Mesenchymal stem cell (in vitro differentiated cells and primary cell): ENCODE measurements around the gene MYOM1.

Source experiments
- DNase-seq: peaks from one replicate; pipeline ENCODE4 v3.0.0-alpha.2; 2013
- H2AFZ ChIP-seq: one replicate; pipeline ENCODE4 v1.6.1; 2013; ENCODE audit warnings: low read depth, mild to moderate bottlenecking, control low read depth, inconsistent platforms, low read length, moderate library complexity
- H2AK5ac ChIP-seq: 2 replicates; pipeline ENCODE4 v1.6.1; 2013; ENCODE audit warnings: low read length, moderate library complexity, mild to moderate bottlenecking, inconsistent platforms; ENCODE audit not compliant: severe bottlenecking
- H2BK120ac ChIP-seq: one replicate; pipeline ENCODE4 v1.6.1; 2013; ENCODE audit warnings: low read depth, mild to moderate bottlenecking, inconsistent platforms, low read length, moderate library complexity
- H2BK12ac ChIP-seq, 2 experiments: one replicate each; pipeline ENCODE4 v1.6.1; 2013; ENCODE audit warnings: inconsistent platforms in 2 of 2, low read length in 2 of 2, mild to moderate bottlenecking in 2 of 2, moderate library complexity in 2 of 2, control low read depth in 1 of 2
- H2BK15ac ChIP-seq: one replicate; pipeline ENCODE4 v1.6.1; 2013; ENCODE audit warnings: mild to moderate bottlenecking, low read depth, inconsistent platforms; ENCODE audit not compliant: poor library complexity, severe bottlenecking
- H2BK5ac ChIP-seq: 2 replicates; pipeline ENCODE4 v1.6.1; 2013; ENCODE audit warnings: low read depth, mild to moderate bottlenecking, low read length, control low read depth, inconsistent platforms; ENCODE audit not compliant: poor library complexity, severe bottlenecking
- H3K14ac ChIP-seq, 2 experiments: one replicate each; pipeline ENCODE4 v1.6.1; 2013; ENCODE audit warnings: inconsistent platforms in 2 of 2, low read length in 2 of 2, control low read depth in 1 of 2, mild to moderate bottlenecking in 1 of 2, moderate library complexity in 1 of 2
- H3K18ac ChIP-seq, 2 experiments: one replicate each; pipeline ENCODE4 v1.6.1; 2013; ENCODE audit warnings: inconsistent platforms in 2 of 2, low read length in 2 of 2, control low read depth in 1 of 2, low read depth in 1 of 2, mild to moderate bottlenecking in 1 of 2
- H3K23ac ChIP-seq, 2 experiments: one replicate each; pipeline ENCODE4 v1.6.1; 2013; ENCODE audit warnings: inconsistent platforms in 2 of 2, low read length in 2 of 2, mild to moderate bottlenecking in 2 of 2, moderate library complexity in 2 of 2, control low read depth in 1 of 2
- H3K27ac ChIP-seq: 2 replicates; pipeline ENCODE4 v1.5.1; 2013; ENCODE audit warnings: mild to moderate bottlenecking, moderate library complexity, low read length, control low read depth, inconsistent platforms; ENCODE audit not compliant: poor library complexity, severe bottlenecking
- H3K27me3 ChIP-seq, 2 experiments: 2 replicates each; pipeline versions ENCODE4 v1.6.1 to v1.7.0; 2013; ENCODE audit warnings: low read length in 2 of 2, mild to moderate bottlenecking in 2 of 2, moderate library complexity in 2 of 2, control low read depth in 1 of 2, inconsistent platforms in 1 of 2; ENCODE audit not compliant: control insufficient read depth in 1 of 2, insufficient read depth in 1 of 2
- H3K36me3 ChIP-seq, 2 experiments: 2 replicates each; pipeline versions ENCODE4 v1.6.1 to v1.7.0; 2013; ENCODE audit warnings: low read length in 2 of 2, control low read depth in 1 of 2, inconsistent platforms in 1 of 2, low read depth in 1 of 2, mild to moderate bottlenecking in 1 of 2; ENCODE audit not compliant: insufficient read depth in 2 of 2, control insufficient read depth in 1 of 2
- H3K4ac ChIP-seq, 2 experiments: one replicate each; pipeline ENCODE4 v1.6.1; 2013; ENCODE audit warnings: inconsistent platforms in 2 of 2, low read length in 2 of 2, mild to moderate bottlenecking in 2 of 2, moderate library complexity in 2 of 2, control low read depth in 1 of 2, low read depth in 1 of 2
- H3K4me1 ChIP-seq: 2 replicates; pipeline ENCODE4 v1.6.1; 2013; ENCODE audit warnings: low read depth, low read length, control low read depth; ENCODE audit not compliant: control insufficient read depth, insufficient read depth
- H3K4me2 ChIP-seq: 2 replicates; pipeline ENCODE4 v1.6.1; 2013; ENCODE audit warnings: low read length, mild to moderate bottlenecking, inconsistent platforms; ENCODE audit not compliant: poor library complexity, severe bottlenecking
- H3K4me3 ChIP-seq, 2 experiments: 2 replicates each; pipeline versions ENCODE4 v1.5.1 to v1.7.0; 2013; ENCODE audit warnings: low read length in 2 of 2, mild to moderate bottlenecking in 2 of 2, control low read depth in 1 of 2, low read depth in 1 of 2; ENCODE audit not compliant: insufficient read depth in 1 of 2
- H3K79me1 ChIP-seq: replicated peaks from 2 replicates; pipeline ENCODE4 v1.6.1; 2013; ENCODE audit warnings: mild to moderate bottlenecking, control low read depth, low read length, inconsistent platforms; ENCODE audit not compliant: poor library complexity, severe bottlenecking
- H3K9ac ChIP-seq: 2 replicates; pipeline ENCODE4 v1.7.0; 2013; ENCODE audit warnings: mild to moderate bottlenecking, low read length, moderate library complexity
- H3K9me3 ChIP-seq: 2 replicates; pipeline ENCODE4 v1.7.0; 2013; ENCODE audit warnings: mild to moderate bottlenecking, low read length; ENCODE audit not compliant: control insufficient read depth
- H4K8ac ChIP-seq: one replicate; pipeline ENCODE4 v1.6.1; 2013; ENCODE audit warnings: inconsistent platforms, mild to moderate bottlenecking, low read length, moderate library complexity
- H4K91ac ChIP-seq: one replicate; pipeline ENCODE4 v1.6.1; 2013; ENCODE audit warnings: mild to moderate bottlenecking, low read length, inconsistent platforms
- WGBS: methylation state at CpG from one replicate; pipeline ENCODE4 v1.1.7; 2013; ENCODE audit warnings: mixed read lengths; 5-methylcytosine and 5-hydroxymethylcytosine counted together

Gene MYOM1

DNA sequence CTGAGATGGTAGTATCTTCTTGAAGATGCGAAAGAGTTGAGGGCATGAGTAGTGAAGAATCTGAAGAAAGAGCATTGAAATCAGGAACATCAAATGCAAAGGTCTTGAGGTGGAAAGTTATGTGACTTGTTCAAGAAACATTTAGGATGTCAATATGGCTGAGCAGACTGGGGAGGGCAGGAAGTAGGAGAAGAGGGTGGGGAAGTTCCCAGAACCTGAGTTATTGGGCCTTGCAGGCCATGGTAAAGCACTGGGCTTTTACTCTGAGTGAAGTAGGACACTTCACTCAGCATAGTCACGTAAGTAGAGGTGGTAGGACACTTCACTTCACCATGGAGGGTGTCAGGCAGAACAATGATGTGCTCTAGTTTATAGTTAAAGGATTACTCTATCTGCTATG is 16.1 kb upstream of the MYOM1 start:
- WGBS: 84% methylated on average over 2 of the region's 2 CpGs
- Histone ChIP-seq H3K27me3 (no peaks in the 10 kb centered on the region), H3K36me3 (no peaks in the 10 kb centered on the region), H2BK12ac (no peak overlapping the region), H3K4me1 (no peaks in the 10 kb centered on the region), H3K18ac (no peak overlapping the region), H3K4ac (no peak overlapping the region), H3K4me2 (no peak overlapping the region), H3K9ac (no peak overlapping the region), H3K79me1 (no peaks in the 10 kb centered on the region), H2BK5ac (no peak overlapping the region), H3K14ac (no peak overlapping the region), H3K23ac (no peak overlapping the region), H3K9me3 (no peaks in the 10 kb centered on the region), H4K91ac (no peak overlapping the region), H2AK5ac (no peak overlapping the region), H2BK120ac (no peak overlapping the region), H3K4me3 (no peak overlapping the region), H3K27ac (no peak overlapping the region), H2BK15ac (no peak overlapping the region), H4K8ac (no peak overlapping the region), H2AFZ (no peak overlapping the region)
- no peak for DNase-seq

- H4K91ac ChIP-seq: no peak overlapping the region
- H3K79me1 ChIP-seq: no peaks in the 10 kb centered on the region
- no peaks in the 10 kb centered on the region for H3K36me3 ChIP-seq
- no peak overlapping the region for H2BK12ac ChIP-seq
- H3K27ac ChIP-seq: no peak overlapping the region
- 77% methylated on average over 5 of the region's 5 CpGs for WGBS
- no peak overlapping the region for H2BK5ac ChIP-seq
- no peak overlapping the region for H3K23ac ChIP-seq
- H3K27me3 ChIP-seq: no peaks in the 10 kb centered on the region
- H3K4me3 ChIP-seq: no peak overlapping the region
- no peak overlapping the region for H3K18ac ChIP-seq
- H2AFZ ChIP-seq: no peak overlapping the region
- no peaks in the 10 kb centered on the region for H3K4me1 ChIP-seq
- H2AK5ac ChIP-seq: no peak overlapping the region
- H3K9ac ChIP-seq: no peak overlapping the region
- no peak overlapping the region for H3K14ac ChIP-seq
- no peaks in the 10 kb centered on the region for H3K9me3 ChIP-seq
- H3K4me2 ChIP-seq: no peak overlapping the region
- no peak overlapping the region for H2BK120ac ChIP-seq
- no peak for DNase-seq
- H3K4ac ChIP-seq: no peak overlapping the region
- no peak overlapping the region for H4K8ac ChIP-seq
- no peak overlapping the region for H2BK15ac ChIP-seq
Observed at GRCh38 chr18:3234457-3234856, 14.7 kb upstream of the MYOM1 start.

DNA sequence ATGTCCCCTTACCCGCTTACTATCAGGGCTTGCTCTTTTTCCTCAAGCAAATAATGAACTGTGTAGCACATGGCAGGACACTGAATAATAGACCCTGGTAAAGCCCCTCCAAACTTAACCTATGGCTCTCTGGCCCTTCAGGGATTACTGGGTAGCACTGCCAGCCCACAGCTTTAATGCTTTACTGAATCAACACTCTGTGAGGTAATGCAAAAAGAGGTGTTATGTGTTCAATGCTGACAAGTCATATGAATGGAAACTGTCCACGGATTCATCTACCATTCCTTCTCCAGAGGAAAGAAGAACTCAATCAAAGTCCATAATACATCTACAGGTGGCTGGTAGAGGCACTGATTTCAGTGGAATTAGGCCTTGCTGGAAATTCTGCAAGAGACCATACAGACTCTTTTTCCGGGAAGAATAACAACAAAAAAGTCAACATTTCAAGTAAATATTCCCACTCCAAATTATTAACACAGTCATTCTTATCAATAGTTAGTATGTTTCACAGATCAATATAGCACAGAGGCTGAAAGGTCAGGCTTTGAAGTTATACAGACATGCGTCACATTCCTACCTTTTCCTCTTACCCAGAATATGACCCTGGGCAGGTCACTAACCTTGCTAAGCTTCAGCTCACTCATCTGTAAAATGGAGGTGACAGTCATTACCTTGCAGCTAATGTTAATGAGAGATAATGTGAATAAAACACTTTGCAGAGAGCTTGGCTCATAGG is 13.8 kb upstream of the MYOM1 start:
- Histone ChIP-seq H3K27ac (no peak overlapping the region), H2BK15ac (no peak overlapping the region), H3K27me3 (no peaks in the 10 kb centered on the region), H3K79me1 (no peaks in the 10 kb centered on the region), H2BK12ac (no peak overlapping the region), H2AFZ (no peak overlapping the region), H3K9me3 (no peaks in the 10 kb centered on the region), H2AK5ac (no peak overlapping the region), H3K18ac (no peak overlapping the region), H3K4ac (no peak overlapping the region), H3K23ac (no peak overlapping the region), H3K4me2 (no peak overlapping the region), H4K8ac (no peak overlapping the region), H3K36me3 (no peaks in the 10 kb centered on the region), H4K91ac (no peak overlapping the region), H2BK120ac (no peak overlapping the region), H3K14ac (no peak overlapping the region), H3K4me3 (no peak overlapping the region), H2BK5ac (no peak overlapping the region), H3K4me1 (no peaks in the 10 kb centered on the region), H3K9ac (no peak overlapping the region)
- WGBS: 86% methylated on average over 3 of the region's 4 CpGs
- DNase-seq: no peak

DNA sequence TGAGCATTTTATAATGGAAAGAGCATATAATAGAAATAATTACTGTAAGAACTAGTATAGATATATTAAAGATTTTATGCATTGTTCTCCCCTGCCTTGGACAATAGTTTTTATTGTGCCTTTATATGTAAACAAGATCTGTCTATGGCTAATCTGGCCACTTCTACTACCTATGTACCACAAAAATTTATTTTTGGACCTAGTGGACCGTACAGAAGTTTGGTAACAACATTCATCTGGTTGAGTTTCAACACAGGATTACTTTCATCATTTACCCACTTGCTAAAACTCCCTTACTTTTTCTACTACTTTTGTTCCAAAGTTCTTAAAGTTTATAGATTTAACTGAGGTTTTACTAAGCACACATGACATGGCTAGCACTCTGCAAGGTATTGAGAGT is 13.2 kb upstream of the MYOM1 start:
- H3K23ac ChIP-seq: no peak overlapping the region
- no peaks in the 10 kb centered on the region for H3K27me3 ChIP-seq
- no peaks in the 10 kb centered on the region for H3K9me3 ChIP-seq
- H3K14ac ChIP-seq: no peak overlapping the region
- 100% methylated on average over 1 of the region's 1 CpG for WGBS
- H3K9ac ChIP-seq: no peak overlapping the region
- no peak overlapping the region for H4K91ac ChIP-seq
- H2BK5ac ChIP-seq: no peak overlapping the region
- H3K4ac ChIP-seq: no peak overlapping the region
- no peaks in the 10 kb centered on the region for H3K79me1 ChIP-seq
- H2AFZ ChIP-seq: no peak overlapping the region
- H3K18ac ChIP-seq: no peak overlapping the region
- no peak overlapping the region for H3K4me3 ChIP-seq
- no peaks in the 10 kb centered on the region for H3K36me3 ChIP-seq
- no peak overlapping the region for H2BK120ac ChIP-seq
- H3K4me2 ChIP-seq: no peak overlapping the region
- H2AK5ac ChIP-seq: no peak overlapping the region
- no peak overlapping the region for H3K27ac ChIP-seq
- DNase-seq: no peak
- H3K4me1 ChIP-seq: no peaks in the 10 kb centered on the region
- no peak overlapping the region for H2BK15ac ChIP-seq
- H2BK12ac ChIP-seq: no peak overlapping the region
- H4K8ac ChIP-seq: no peak overlapping the region
